GM13976 (cell line): Measurements from ENCODE around the gene SAMD8.

Experiments
- DNase-seq: peaks from one replicate; pipeline ENCODE4 v3.0.0; 2012; ENCODE audit warnings: low spot score
- CTCF ChIP-seq: IDR thresholded peaks from 2 replicates; pipeline ENCODE4 v1.5.1; 2012; ENCODE audit warnings: borderline replicate concordance, mild to moderate bottlenecking; ENCODE audit not compliant: insufficient read depth; ENCODE audit errors: extremely low read depth, missing control alignments, control extremely low read depth
- in situ Hi-C: fragments of 300-500 bp; cut with MboI; formaldehyde crosslinking; loops from one replicate; pipeline ENCODE4 v1.12.0; 2022; ENCODE audit warnings: low sequenced_read_pairs, mixed read lengths, inconsistent platforms; ENCODE audit not compliant: unreplicated experiment

Gene SAMD8

GRCh38 chr10:75067272-75067671 lies 44.2 kb upstream of the SAMD8 start:
- no peak for DNase-seq
- in situ Hi-C loops = no loop called here

GRCh38 chr10:75068523-75068922 lies 42.9 kb upstream of the SAMD8 start:
- in situ Hi-C loops = no loop called here
- DNase-seq = no peak
- no peak for TF ChIP-seq CTCF

More at GRCh38 chr10:75067272-75067671, 44.2 kb upstream of the SAMD8 start:
- no peak for TF ChIP-seq CTCF

GRCh38 chr10:75070476-75070875 lies 41.0 kb upstream of the SAMD8 start:
- in situ Hi-C loops = no loop called here
- no peak for DNase-seq
- no peak for TF ChIP-seq CTCF

- DNase-seq = no peak
- in situ Hi-C loops = no loop called here
- no peak for TF ChIP-seq CTCF
These were observed 40.5 kb upstream of the SAMD8 start for GRCh38 chr10:75070961-75071428.

- TF ChIP-seq CTCF = no peak
- DNase-seq = no peak
- in situ Hi-C loops = no loop called here
These were observed 39.7 kb upstream of the SAMD8 start for GRCh38 chr10:75071756-75072155.

GRCh38 chr10:75072727-75073126 lies 38.7 kb upstream of the SAMD8 start:
- no peak for TF ChIP-seq CTCF
- in situ Hi-C loops = no loop called here
- no peak for DNase-seq

GRCh38 chr10:75073442-75073841 lies 38.0 kb upstream of the SAMD8 start:
- in situ Hi-C loops = no loop called here
- TF ChIP-seq CTCF = no peak
- no peak for DNase-seq
